Stimulated activated CD4-positive, alpha-beta T cell treated with anti-CD3 and anti-CD28 coated beads, TNF-alpha, amount 100 ng/mL, for 48 hours (primary cell): ENCODE results near the gene ZPLD1.

Experiments
- DNase-seq, 3 donors: peaks; one replicate each; pipeline ENCODE4 v3.0.0-alpha.2; 2020; ENCODE audit warnings: low read depth in 3 of 3

The ZPLD1 gene

DNA sequence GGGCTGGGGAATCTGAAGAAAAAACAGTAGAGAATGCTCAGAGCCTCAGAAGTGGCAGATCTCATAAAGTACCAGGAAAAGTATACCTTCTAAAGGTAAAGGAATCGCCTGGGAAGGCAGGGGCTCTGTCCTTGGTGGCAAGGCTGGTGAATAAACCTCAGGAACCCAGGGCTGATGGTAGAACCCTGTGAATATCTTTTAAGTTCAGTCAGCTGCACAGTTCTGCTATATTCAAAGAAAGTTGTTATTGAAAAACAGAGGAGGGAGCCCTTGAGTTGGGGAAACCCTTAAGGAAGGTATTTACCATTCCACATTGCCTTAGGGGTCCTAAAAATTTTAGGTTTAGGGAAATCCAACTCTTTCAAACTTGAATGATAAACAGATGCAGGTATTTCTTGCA, 31.2 kb downstream of the ZPLD1 start:
- DNase-seq, result no peak

DNA sequence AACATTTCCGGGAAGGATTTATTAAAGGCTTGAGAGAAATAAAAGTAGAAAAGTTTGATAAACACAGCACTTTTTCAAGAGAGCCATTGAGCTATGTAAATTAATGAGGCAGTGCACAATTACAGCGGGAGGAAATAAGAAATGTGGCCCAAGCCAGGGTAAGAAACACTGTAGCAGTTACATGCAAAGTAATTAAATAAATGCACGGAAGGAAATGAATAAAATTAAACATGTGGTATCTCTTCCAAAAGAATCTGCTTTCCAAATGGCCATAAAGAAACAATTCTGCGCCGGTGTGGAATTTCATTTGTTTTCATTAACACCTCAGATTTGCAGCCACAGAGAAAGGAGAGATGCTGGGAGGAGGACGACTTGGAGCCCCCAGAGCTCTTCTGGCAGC, 35.3 kb downstream of the ZPLD1 start:
- DNase-seq, result no peak

GRCh38 chr3:102471001-102471400, 36.2 kb downstream of the ZPLD1 start:
- no peak for DNase-seq

DNA sequence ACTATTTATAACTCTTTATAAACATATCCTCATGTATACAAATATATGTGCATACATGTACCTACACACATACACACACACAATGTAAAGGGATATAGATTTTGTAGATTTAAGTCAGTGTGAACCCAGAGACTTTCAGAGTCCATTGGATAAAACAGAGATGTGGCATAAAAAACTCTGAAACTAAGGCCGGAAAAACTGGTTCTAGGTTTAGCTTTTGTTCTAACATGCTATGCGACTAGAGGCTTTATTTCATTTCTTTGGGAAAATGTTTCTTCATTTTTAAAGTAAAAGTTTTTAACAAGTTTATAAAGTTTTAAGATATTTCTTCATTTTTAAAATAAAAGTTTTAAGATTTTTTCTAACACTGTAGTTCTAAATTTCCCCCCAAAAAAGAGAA, 36.7 kb downstream of the ZPLD1 start:
- no peak for DNase-seq

- DNase-seq, result no peak
These were observed 38.8 kb downstream of the ZPLD1 start for GRCh38 chr3:102473648-102474047.

GRCh38 chr3:102474207-102474606, 39.4 kb downstream of the ZPLD1 start:
- DNase-seq, result no peak

DNA sequence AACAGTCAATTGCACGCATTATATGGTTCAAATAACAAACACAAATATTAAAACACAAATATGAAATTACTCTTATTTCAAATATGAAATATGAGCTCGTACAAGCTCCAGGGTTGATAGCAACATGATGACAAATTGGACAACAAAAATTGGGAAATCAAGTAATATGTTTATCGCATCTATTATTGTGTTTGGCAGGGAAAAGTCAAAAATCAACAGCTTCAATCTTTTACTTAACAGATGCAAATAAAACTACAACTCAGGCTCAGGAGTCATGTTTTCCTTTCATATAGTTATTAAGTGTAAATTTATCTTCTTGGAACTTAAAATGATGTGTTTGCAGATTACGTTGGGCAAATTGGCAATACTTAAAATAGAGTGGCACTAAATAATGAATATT, 41.4 kb downstream of the ZPLD1 start:
- no peak for DNase-seq

GRCh38 chr3:102478160-102478559, 43.3 kb downstream of the ZPLD1 start:
- no peak for DNase-seq

- no peak for DNase-seq
These were observed 45.3 kb downstream of the ZPLD1 start for GRCh38 chr3:102480139-102480538.

- DNase-seq, result no peak
These were observed 46.2 kb downstream of the ZPLD1 start for GRCh38 chr3:102481050-102481449.

- no peak for DNase-seq
These were observed 48.7 kb downstream of the ZPLD1 start for GRCh38 chr3:102483556-102483955.

GRCh38 chr3:102484363-102484762, 49.5 kb downstream of the ZPLD1 start:
- no peak for DNase-seq

DNA sequence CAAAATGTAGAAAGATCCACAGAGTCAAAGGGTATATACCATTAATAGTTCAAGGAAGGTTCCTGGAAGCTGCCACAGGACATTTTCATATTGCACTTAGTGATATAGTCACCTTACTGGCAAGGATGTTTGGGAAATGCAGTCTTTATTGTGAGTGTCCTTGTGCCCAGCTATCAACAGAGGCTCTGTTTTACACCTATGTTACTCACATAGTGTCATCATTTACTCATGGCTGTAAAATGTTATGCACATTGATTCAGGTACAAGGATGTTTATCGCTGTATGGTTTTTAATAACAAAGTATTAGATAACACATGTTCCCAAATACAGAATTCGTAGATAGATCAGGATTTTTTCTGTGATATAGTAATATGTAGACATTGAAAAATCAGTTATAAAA, 50.9 kb downstream of the ZPLD1 start:
- DNase-seq, result no peak

- no peak for DNase-seq
These were observed 53.5 kb downstream of the ZPLD1 start for GRCh38 chr3:102488331-102488730.

- no peak for DNase-seq
These were observed 57.5 kb downstream of the ZPLD1 start for GRCh38 chr3:102492300-102492699.

GRCh38 chr3:102497571-102497970, 62.8 kb downstream of the ZPLD1 start:
- no peak for DNase-seq

DNA sequence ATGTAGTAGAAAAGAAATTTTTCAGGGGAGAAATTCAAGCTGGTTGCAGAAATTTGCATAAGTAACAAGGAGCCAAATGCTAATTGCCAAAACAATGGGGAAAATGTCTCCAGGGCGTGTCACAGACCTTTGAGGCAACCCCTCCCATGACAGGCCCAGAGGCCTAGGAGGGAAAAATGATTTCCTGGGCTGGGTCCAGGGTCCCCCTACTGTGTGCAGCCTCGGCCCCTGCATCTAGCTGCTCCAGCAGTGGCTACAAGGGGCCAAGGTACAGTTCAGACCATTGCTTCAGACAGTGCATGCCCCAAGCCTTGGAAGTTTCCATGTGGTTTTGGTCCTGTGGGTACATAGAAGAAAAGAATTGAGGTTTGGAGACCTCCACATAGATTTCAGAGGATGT, 70.7 kb downstream of the ZPLD1 start:
- no peak for DNase-seq

DNA sequence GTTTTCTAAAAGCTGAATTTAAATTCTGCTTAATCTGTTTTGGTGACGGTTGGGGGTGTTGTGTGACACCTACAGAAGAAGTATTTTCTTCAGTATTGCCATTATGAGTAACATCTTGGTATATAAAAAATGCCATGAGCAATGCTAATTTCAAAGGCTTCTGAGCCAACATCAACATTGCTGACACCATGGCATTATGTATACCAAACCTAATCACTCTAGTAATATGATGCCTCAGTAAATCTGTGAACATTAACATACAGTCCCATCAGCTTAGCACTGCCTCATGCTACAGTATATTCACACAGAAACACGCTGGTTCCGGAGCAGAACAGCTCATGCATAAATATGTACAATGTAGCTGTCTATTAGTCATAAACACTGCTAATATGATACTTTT, 75.8 kb downstream of the ZPLD1 start:
- no peak for DNase-seq

DNA sequence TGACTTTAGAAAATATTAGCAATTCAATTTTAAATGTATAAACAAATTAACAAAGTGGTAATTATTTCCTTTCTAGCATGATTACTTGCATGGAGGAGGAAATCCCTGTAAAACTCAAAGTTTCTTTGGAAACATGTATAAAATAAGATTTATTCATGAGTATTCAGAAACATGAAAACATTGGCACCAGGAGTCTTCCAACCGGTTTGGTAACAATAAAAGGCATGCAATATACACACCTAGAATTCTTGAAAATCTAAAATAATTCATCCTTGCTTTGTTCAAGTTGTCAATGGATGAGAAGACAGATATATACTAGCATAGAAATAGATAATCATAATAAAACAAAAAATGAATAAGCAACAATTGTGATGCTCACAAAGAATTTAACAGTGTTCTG, 76.4 kb downstream of the ZPLD1 start:
- no peak for DNase-seq

GRCh38 chr3:102511639-102512038, 76.8 kb downstream of the ZPLD1 start:
- DNase-seq, result no peak

GRCh38 chr3:102512734-102513504, 78.1 kb downstream of the ZPLD1 start:
- no peak for DNase-seq

DNA sequence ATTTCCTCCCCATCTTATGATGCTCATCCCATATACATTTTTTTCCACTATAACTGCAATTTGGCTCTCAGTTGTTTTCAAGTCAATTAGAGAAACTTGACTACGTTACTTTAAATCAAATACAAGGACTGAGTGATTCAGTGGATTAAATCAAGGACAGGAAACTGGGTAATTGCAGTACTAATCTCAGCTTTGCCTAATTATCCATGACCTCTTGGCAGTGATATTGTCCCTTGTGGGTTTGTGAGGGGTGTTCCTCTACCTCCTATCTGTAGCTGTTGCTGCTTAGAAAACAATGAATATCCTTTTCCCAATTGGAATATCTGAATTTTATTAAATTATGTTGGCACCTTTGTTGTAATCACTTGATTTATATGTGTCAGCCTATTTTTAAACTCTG, 79.4 kb downstream of the ZPLD1 start:
- no peak for DNase-seq

GRCh38 chr3:102521246-102521645, 86.4 kb downstream of the ZPLD1 start:
- no peak for DNase-seq

DNA sequence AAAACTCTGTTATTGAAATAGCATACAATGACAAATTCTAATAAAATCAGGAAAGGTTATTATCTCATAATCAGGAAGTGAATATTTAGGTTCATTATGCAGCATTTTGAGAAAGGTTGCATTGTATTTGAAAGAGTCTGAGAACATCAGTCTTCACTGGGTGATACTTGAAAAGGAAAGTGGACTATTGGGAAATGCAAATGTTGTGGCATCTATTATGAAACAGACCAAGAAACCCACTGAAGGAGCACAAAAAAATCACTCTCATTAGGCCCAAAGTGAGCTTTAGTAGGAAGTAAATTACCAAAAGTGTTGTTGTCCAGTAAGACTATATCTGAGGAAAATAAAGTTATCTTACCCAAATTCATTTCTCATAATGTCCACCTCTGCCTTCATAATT, 90.8 kb downstream of the ZPLD1 start:
- no peak for DNase-seq
